GM19193 (cell line): ENCODE data around the gene LGALS16.

Source experiments
- POLR2A ChIP-seq: IDR thresholded peaks from 4 replicates; pipeline ENCODE4 v1.6.1; 2011; ENCODE audit not compliant: insufficient read depth, insufficient read length; ENCODE audit errors: extremely low read depth

LGALS16 gene

DNA sequence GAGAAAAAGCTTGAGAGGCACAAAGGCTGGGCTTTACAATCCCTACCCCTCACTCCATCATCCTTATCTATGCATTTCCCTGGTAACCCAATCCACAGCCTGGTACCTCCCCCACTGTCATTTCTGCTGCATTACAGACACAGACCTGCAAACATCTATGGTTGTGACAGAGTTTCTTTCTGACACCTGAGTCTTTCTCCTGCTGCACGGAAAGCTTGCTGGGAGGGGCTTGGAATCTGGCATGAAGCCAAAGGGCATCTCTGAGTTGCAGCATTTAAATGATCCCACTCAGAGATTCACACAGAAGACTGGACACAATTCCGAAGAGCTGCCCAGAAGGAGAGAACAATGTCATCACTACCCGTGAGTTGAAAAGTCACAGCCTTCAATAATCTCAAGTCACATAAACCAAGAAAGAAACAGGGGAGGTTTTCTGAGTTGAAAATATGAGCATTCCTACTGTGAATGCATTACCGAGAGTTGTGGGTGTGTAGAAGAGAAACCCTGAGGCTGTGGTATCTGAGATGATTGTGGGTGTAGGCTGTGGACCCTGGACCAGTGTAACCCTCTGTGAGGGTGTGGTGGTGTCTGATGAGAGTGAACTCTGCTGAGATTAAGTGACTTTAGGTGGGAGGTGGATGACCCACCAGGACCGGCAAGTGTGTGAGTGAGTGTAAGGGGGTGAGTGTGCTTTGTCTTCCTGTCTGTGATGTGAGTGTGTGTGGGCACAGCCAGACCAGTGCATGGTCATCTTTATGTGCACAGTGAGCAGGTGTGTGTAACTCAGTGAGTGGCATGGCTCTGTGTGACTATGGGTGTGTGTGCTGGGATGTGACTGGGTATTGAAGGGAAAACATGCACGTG lies 48.7 kb downstream of the LGALS16 start, which contains the start of gene LGALS14:
LGALS14 (plus strand) TSS at position 301 of the 864 bp plus-strand sequence; CDS start at position 349, 48 bp downstream.
- TF ChIP-seq POLR2A: no peak

DNA sequence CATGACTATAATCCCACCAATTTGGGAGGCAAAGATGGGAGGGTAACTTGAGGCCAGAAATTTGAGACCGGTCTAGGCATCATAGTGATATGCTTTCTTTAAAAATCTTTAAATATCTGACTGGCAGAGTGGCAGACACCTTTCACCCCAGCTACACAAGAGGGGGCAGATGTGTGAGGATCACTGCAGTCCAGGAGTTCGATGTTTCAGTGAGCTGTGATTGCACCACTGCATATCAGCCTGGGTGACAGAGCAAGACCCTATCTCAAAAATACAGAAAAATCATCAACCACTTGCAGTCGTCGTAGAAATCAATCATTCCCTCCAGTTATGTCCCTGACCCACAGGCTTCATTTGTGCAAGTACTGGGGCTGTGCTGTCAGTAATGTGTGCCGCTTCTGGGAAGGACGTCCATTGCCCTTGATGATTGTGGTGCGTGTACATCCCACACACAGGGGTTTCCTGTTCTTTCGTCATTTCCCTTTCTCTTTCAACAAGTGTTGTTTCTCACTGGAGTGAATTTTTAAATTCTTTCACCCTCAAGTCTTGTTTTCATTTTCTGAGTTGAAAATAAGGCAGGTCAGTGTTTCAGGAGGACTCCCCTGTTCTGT lies 50.0 kb downstream of the LGALS16 start:
- no peak for TF ChIP-seq POLR2A

DNA sequence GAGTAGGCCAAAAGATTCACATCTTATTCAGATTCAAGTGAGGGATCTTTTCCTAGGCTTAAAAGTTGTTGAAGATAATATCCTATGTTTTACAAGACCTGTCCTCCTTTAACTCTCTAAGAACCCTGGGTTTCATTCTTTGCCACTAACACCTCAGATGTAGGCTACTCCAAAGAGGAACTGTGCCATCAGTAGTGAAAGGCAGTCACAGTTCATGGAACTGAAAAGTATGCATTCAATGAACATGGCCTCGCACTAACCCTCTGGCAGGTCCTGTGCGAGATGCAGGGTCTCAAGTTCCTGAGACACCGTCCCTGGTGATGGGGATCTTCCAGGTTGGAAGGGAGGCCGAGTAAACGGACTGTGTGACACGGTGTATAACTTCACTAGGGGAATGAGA lies 52.9 kb downstream of the LGALS16 start:
- TF ChIP-seq POLR2A: no peak

DNA sequence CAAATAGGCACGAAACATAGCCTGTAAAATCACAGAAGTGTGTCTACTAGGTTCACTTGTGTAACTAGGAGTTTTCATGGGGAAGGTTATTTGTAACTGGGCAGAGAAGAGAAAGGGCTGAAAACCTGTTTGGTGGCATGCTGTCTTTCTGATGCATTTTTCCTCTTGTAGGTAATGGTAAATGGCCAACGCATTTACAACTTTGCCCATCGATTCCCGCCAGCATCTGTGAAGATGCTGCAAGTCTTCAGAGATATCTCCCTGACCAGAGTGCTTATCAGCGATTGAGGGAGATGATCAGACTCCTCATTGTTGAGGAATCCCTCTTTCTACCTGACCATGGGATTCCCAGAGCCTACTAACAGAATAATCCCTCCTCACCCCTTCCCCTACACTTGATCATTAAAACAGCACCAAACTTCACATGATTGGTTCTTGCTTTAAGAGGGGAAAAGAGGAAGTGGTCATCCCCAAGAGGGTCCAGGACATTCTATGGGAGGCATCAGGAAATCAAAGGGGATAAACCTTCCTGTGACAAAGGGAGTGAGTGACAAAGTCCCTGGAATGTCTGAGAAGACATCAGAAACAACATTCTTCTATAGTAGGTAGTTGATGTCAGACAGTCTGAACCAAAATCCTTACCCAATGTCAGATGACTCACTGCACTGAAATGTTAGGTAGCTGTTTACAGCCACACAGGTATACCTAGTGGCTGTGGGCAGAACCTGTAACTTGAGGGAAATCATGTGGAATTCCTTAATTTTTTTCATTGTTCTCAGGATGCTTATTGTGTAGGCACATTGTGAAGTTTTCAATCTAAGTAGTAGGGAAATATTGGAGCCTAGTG lies 53.5 kb downstream of the LGALS16 start:
- no peak for TF ChIP-seq POLR2A
